Coronary artery (tissue), 2 donors: ENCODE measurements around the gene CHKB.

Experiments used
- DNase-seq: peaks from one replicate; pipeline ENCODE4 v3.0.0-alpha.2; 2017; ENCODE audit warnings: low spot score
- H3K27ac ChIP-seq, 2 donors: fragments of 200-600 bp; sonication (generic); one replicate each; pipeline ENCODE4 v1.5.1; 2016 to 2019
- H3K4me3 ChIP-seq: fragments of 200-600 bp; sonication (generic); 2 replicates; pipeline ENCODE4 v1.5.1; 2016; ENCODE audit warnings: mild to moderate bottlenecking, moderate library complexity
- CTCF ChIP-seq: fragments of 200-600 bp; sonication (generic); IDR thresholded peaks from one replicate; pipeline ENCODE4 v1.5.1; 2019; ENCODE audit warnings: antibody characterized with exemption

CHKB gene

GRCh38 chr22:50576806-50577696, 5.6 kb downstream of the CHKB start:
- Histone ChIP-seq H3K27ac (no peak overlapping the region), H3K4me3 (no peak overlapping the region)
- TF ChIP-seq CTCF: no peak
- DNase-seq: no peak

- TF ChIP-seq CTCF: no peak
- no peak for DNase-seq
- H3K4me3 ChIP-seq: no peak overlapping the region
- H3K27ac ChIP-seq: no peak overlapping the region
These were observed 6.6 kb downstream of the CHKB start for GRCh38 chr22:50576070-50576469.

- Histone ChIP-seq H3K27ac (no peak overlapping the region), H3K4me3 (no peak overlapping the region)
- no peak for DNase-seq
- no peak for TF ChIP-seq CTCF
These were observed 7.2 kb downstream of the CHKB start for GRCh38 chr22:50575426-50575941.

- TF ChIP-seq CTCF: no peak
- DNase-seq: no peak
- H3K4me3 ChIP-seq: no peak overlapping the region
- H3K27ac ChIP-seq: no peak overlapping the region
These were observed 8.3 kb downstream of the CHKB start for GRCh38 chr22:50574383-50574755.

- H3K27ac ChIP-seq: no peak overlapping the region
- TF ChIP-seq CTCF: no peak
- H3K4me3 ChIP-seq: no peak overlapping the region
- no peak for DNase-seq
These were observed 8.9 kb downstream of the CHKB start for GRCh38 chr22:50573491-50574382.

GRCh38 chr22:50572965-50573364, 9.7 kb downstream of the CHKB start:
- no peak overlapping the region for H3K27ac ChIP-seq
- DNase-seq: no peak
- TF ChIP-seq CTCF: no peak
- H3K4me3 ChIP-seq: no peak overlapping the region
